SK-N-MC (cell line): ENCODE results near the gene STRBP.
A peak's percentile ranks its signal among the peaks of the same experiment; 100 is the strongest.
"Not testable (repeated sequence)": the region's sequence is repeated elsewhere in the genome, so short reads cannot be mapped to it uniquely, and the experiment has no call there.

Source experiments
- DNase-seq: peaks from one replicate; pipeline ENCODE4 v3.0.0-alpha.2; 2011; ENCODE audit warnings: low read depth, low spot score
- H3K27ac ChIP-seq: fragments of 200-600 bp; sonication (generic); 2 replicates; pipeline ENCODE4 v1.5.1; 2016; ENCODE audit warnings: mixed run types
- H3K36me3 ChIP-seq: fragments of 200-600 bp; sonication (generic); 2 replicates; pipeline ENCODE4 v1.6.1; 2017; ENCODE audit warnings: antibody characterized with exemption, low read length, mixed read lengths; ENCODE audit not compliant: insufficient read depth
- H3K4me3 ChIP-seq: fragments of 200-600 bp; sonication (generic); 2 replicates; pipeline ENCODE4 v1.5.1; 2016
- H3K9ac ChIP-seq: fragments of 200-600 bp; sonication (generic); 2 replicates; pipeline ENCODE4 v1.8.0; 2017; ENCODE audit warnings: mixed run types, mixed read lengths; ENCODE audit not compliant: insufficient read length
- H3K9me3 ChIP-seq: fragments of 200-600 bp; sonication (generic); 2 replicates; pipeline ENCODE4 v1.6.1; 2017; ENCODE audit warnings: low read depth, mild to moderate bottlenecking, antibody characterized with exemption, low read length, moderate library complexity, mixed read lengths
- EZH2 ChIP-seq: fragments of 200-600 bp; sonication (generic); IDR thresholded peaks from one replicate; pipeline ENCODE4 v1.6.1; 2017; ENCODE audit warnings: antibody characterized with exemption
- FOXP2 ChIP-seq: optimal IDR thresholded peaks from 2 replicates; pipeline ENCODE3; 2011; ENCODE audit warnings: mild to moderate bottlenecking, moderate library complexity; ENCODE audit not compliant: insufficient read depth; ENCODE audit errors: extremely low read length, control extremely low read depth
- POLR2AphosphoS5 ChIP-seq: IDR thresholded peaks from 2 replicates; pipeline ENCODE4 v1.6.1; 2012; ENCODE audit warnings: mild to moderate bottlenecking, low read depth, low read length, borderline replicate concordance

Gene STRBP

DNA sequence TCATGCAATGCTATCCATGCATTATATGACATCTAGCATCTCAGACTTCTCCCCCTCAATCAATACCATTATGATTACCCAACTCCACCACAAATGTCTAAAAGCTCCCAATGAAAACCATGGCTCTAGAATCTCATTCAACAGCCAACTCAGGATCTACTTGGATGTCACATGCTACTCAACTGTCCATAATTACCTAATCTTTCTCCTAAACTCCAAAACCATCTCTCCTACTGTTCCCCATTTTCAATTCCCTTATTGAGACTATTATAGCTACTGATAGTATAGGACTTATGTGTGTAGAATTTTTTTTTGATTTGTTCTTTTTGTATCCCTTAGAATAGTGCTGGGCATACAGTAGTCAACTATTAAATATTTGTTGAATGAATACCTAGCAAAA, 8.2 kb upstream of the STRBP start:
- TF ChIP-seq FOXP2 (no peak), EZH2 (no peak), POLR2AphosphoS5 (no peak)
- Histone ChIP-seq H3K4me3 (no peak overlapping the region), H3K27ac (no peak overlapping the region), H3K36me3 (no peaks in the 10 kb centered on the region), H3K9me3 (no peaks in the 10 kb centered on the region), H3K9ac (no peak overlapping the region)
- DNase-seq = no peak

DNA sequence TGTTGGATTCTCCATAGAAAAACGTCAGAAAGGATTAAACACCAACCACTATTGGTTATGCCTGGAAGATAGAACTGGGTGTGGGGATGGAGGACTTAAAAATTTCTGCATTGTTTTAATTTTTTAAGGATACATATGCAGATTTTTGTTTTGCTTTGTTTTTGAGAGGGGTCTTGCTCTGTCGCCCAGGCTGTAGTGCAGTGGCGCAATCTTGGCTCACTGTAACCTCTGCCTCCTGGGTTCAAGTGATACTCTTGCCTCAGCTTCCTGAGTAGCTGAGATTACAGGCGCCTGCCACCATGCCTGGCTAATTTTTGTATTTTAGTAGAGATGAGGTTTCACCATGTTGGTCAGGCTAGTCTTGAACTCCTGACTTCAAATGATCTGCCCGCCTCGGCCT, 2.7 kb upstream of the STRBP start:
- not testable (repeated sequence) for H3K4me3 ChIP-seq, H3K9me3 ChIP-seq, H3K36me3 ChIP-seq, H3K9ac ChIP-seq, H3K27ac ChIP-seq, DNase-seq

DNA sequence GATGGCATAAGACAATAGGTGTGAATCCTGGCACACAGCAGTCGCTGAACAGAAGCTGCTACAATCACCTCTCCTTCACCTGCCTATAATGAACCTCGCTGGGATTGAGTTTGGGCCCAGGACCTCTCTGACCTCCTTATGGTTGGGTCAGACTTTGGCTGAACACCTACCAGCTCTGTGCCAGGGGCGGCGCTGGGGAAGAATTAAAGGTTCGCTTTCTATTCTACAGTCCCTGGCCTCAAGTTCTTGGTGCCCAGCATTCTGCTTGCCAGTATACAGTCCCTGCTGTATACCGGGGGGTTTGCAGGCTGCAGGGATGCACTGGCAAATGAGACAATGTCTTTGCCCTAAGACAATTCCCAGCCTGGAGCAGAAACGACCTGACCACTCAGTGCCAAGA, 895 bp upstream of the STRBP start:
- no peak for TF ChIP-seq FOXP2
- TF ChIP-seq POLR2AphosphoS5 = no peak
- no peak for TF ChIP-seq EZH2
- Histone ChIP-seq H3K9me3 (no peaks in the 10 kb centered on the region), H3K27ac (no peak overlapping the region), H3K36me3 (no peaks in the 10 kb centered on the region), H3K9ac (peak overlapping the region; percentile 55), H3K4me3 (peak overlapping the region; percentile 98)
- no peak for DNase-seq

DNA sequence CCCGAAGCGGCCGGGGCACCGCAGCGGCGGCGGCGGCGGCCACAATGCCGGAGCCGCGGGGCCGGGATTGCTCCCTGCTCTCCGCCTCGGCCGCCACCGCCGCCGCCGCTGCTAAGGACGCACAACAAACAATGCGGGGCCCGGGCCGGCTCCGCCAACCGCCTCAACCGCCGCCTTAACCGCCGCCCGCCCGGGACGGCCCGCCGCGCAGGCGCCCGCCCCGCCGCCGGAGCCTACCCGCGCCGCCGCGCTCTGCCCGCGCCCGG, 254 bp downstream of the STRBP start:
- Histone ChIP-seq H3K27ac (no peak overlapping the region), H3K9me3 (no peaks in the 10 kb centered on the region), H3K9ac (peak overlapping the region; percentile 89), H3K36me3 (no peaks in the 10 kb centered on the region), H3K4me3 (peak overlapping the region; percentile 88)
- DNase-seq = no peak
- TF ChIP-seq FOXP2 = no peak
- no peak for TF ChIP-seq EZH2
- TF ChIP-seq POLR2AphosphoS5 = no peak

DNA sequence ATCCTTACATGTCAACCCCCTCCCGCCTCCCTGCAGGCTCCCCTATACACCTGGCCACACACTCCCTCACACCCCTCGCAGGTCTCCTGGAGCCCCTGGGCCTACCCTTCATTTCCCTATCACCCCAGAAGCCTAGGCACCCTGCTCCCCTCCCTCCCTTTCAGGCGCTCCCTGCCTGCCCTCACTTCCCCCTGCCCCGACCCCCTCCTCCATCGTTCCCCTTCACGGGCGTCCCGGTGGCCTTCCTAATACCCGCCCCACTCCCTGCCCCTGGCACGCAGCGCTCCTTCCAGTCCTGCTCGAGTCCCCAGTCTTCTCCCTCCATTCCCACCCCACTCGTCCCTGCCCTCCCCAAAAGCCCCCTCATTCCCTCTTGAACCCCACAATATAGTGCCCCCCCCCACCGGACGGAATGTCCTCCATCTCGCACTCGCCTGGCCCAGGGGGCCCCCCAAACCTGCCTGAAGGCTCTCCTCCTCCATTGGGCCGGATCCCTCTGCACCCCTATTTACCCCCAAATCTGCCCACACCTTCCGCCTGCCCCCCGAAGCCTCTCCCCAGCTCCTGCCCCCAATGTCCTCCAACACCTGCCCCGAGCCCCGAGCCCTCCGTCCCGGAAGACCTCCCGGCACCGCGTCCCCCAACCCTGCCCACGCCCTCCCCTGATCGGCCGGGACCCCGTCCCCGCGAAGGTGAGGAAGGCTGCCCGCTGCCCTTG, 746 bp downstream of the STRBP start:
- Histone ChIP-seq H3K27ac (no peak overlapping the region), H3K36me3 (no peaks in the 10 kb centered on the region), H3K9ac (peak overlapping the region; percentile 89), H3K4me3 (peak overlapping the region; percentile 88), H3K9me3 (no peaks in the 10 kb centered on the region)
- TF ChIP-seq EZH2 (no peak), FOXP2 (no peak), POLR2AphosphoS5 (no peak)
- no peak for DNase-seq

DNA sequence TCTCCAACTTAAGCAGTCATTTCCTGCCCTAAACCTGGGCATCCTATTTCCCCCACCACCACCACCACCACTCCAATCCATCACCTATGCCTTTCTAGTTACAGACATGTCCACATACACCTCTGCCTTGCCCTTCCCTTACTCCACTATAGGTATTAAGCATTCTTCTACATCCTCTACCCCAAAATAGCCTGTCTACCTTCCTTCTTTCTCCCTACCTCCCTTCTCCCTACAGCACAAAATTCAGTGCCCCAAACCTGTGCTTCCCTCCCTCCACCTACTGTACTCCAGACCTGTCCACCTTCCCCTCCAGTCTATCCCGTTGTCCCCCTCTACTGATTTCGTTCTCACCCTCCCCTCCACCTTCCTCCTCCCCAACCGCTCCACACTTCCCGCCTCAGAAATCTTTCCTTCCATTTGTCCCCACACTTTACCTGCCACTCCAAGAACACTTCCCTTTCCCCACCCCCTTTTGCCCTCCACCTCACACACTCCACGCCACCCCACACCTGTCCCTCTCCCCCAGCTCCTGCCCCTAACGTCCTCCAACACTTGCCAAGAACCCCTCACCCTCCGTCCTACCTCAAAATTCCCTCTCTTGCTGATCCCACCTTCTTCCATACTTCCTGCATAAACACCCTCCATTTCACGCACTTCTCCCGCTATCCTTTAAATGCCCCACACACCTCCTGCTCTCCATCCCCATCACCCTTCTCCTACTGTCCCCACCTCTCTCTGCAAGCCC, 1.6 kb downstream of the STRBP start:
- no peak for DNase-seq
- no peaks in the 10 kb centered on the region for H3K9me3 ChIP-seq
- no peak overlapping the region for H3K9ac ChIP-seq
- no peaks in the 10 kb centered on the region for H3K36me3 ChIP-seq
- TF ChIP-seq POLR2AphosphoS5 (no peak), FOXP2 (no peak), EZH2 (no peak)
- H3K27ac ChIP-seq = no peak overlapping the region
- H3K4me3 ChIP-seq = peak overlapping the region; percentile 88

DNA sequence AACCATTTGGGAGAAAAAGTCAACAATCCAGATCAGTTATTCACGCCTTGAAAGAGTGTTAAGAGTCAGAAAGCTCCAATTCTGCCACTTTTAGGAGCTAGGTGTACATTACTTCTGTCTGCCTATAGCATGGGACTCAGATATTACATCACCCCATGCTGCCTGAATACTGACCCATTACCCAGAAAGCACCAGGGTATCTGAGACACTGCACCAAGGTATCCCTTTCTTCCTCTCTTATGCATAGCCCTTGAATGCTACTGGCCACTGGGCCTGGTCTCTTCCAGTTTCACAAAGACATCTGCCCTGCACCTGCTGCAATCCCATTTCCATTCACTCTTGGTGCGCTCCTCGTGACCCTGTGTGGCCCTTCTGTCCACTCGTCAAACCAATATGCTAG, 2.6 kb downstream of the STRBP start:
- Histone ChIP-seq H3K27ac (peak overlapping the region; percentile 43; the same call in 1 of the 2 replicates), H3K4me3 (0 out of 2 replicates have a peak overlapping the region, but pooled peaks have one; percentile 36), H3K36me3 (no peaks in the 10 kb centered on the region), H3K9ac (no peak overlapping the region), H3K9me3 (no peaks in the 10 kb centered on the region)
- no peak for TF ChIP-seq POLR2AphosphoS5
- TF ChIP-seq FOXP2 = no peak
- no peak for TF ChIP-seq EZH2
- no peak for DNase-seq

DNA sequence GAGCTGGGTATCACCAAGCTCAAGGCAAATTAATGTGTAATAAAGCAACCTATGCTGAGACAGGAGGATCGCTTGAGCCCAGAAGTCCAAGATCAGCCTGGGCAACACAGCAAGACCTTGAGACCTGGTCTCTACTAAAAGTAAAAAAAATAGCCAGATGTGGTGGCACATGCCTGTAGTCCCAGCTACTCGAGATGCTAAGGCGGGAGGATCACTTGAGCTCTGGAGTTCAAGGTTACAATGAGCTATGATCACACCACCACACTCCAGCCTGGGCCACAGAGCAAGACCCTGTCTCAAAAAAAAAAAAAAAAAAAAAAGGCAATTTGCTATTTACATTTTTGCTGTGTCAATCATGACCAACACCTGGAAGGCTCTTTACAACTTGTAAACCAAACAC, 5.2 kb downstream of the STRBP start:
- no peak for DNase-seq
- Histone ChIP-seq H3K9me3 (no peaks in the 10 kb centered on the region), H3K27ac (no peak overlapping the region), H3K36me3 (peaks cover under 1% of the 10 kb centered on the region; the same call in 1 of the 2 replicates), H3K4me3 (no peak overlapping the region), H3K9ac (no peak overlapping the region)
- TF ChIP-seq POLR2AphosphoS5 (no peak), EZH2 (no peak), FOXP2 (no peak)

DNA sequence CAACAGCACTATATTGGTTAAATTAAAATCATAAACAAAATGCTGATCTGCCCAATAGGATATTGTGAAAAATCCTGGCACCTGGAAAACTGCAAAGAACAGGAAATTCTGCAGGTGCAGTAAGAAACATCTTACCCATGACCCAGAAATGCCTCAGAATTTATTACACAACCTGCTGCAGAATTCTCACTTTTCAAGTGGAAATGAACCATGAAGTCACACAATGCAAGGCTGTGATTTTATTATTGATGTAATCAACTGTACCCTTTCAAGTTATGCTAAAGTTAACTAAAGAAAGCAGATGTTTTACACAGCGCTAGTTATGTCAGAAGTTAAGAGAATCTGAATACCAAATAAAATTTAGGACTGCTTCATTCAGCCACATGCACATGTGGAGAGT, 6.0 kb downstream of the STRBP start:
- Histone ChIP-seq H3K4me3 (no peak overlapping the region), H3K27ac (no peak overlapping the region), H3K9ac (no peak overlapping the region), H3K9me3 (no peaks in the 10 kb centered on the region), H3K36me3 (peaks cover 4% of the 10 kb centered on the region; the same call in 1 of the 2 replicates)
- DNase-seq = no peak
- no peak for TF ChIP-seq POLR2AphosphoS5
- TF ChIP-seq FOXP2 = no peak
- no peak for TF ChIP-seq EZH2
